Gastroesophageal sphincter (tissue), 4 donors: Measurements from ENCODE around the gene HES4. TPM values are rescaled to one million over a fixed set of nuclear protein-coding genes. Genes with fewer than 3 reads are reported as not detected.
A peak's percentile ranks its signal among the peaks of the same experiment; 100 is the strongest.
"Not testable (repeated sequence)": the region's sequence is repeated elsewhere in the genome, so short reads cannot be mapped to it uniquely, and the experiment has no call there.

Source experiments
- ATAC-seq: fragments of 150-250 bp; one replicate; pipeline ENCODE4 v1.9.1; 2016; ENCODE audit warnings: mild to moderate bottlenecking, moderate library complexity
- H3K27ac ChIP-seq, 4 donors: fragments of 200-600 bp; sonication (generic) in 3 of 4; 1 replicate in 3 of 4; 2 replicates in 1 of 4; pipeline ENCODE4 v1.5.1; 2016 to 2019
- H3K27me3 ChIP-seq: fragments of 200-600 bp; sonication (generic); one replicate; pipeline ENCODE4 v1.5.1; 2019
- H3K36me3 ChIP-seq, 2 donors: fragments of 200-600 bp; sonication (generic); one replicate each; pipeline ENCODE4 v1.5.1; 2019; ENCODE audit warnings: control low read depth in 1 of 2
- H3K4me1 ChIP-seq, 3 donors: fragments of 200-600 bp; sonication (generic); 1 replicate in 2 of 3; 2 replicates in 1 of 3; pipeline ENCODE4 v1.5.1; 2016 to 2019; ENCODE audit warnings: control low read depth in 2 of 3
- H3K4me3 ChIP-seq, 2 donors: fragments of 200-600 bp; sonication (generic); one replicate each; pipeline ENCODE4 v1.5.1; 2019; ENCODE audit warnings: mild to moderate bottlenecking in 1 of 2, moderate library complexity in 1 of 2
- H3K9me3 ChIP-seq, 3 donors: fragments of 200-600 bp; sonication (generic); one replicate each; pipeline ENCODE4 v1.5.1; 2017 to 2019; ENCODE audit warnings: control low read depth in 2 of 3
- CTCF ChIP-seq, 4 experiments: fragments of 200-600 bp in 2 of 4; fragments of 450-650 bp in 2 of 4; sonication (generic) in 1 of 4; IDR thresholded peaks; one replicate each; pipeline ENCODE4 v1.5.1; 2017 to 2019; ENCODE audit warnings: antibody characterized with exemption in 4 of 4, mild to moderate bottlenecking in 2 of 4, moderate library complexity in 2 of 4
- EP300 ChIP-seq: sonication (generic); formaldehyde crosslinking; IDR thresholded peaks from one replicate; pipeline ENCODE4 v1.6.1; 2017; ENCODE audit warnings: antibody characterized with exemption, mild to moderate bottlenecking
- POLR2A ChIP-seq, 2 donors: fragments of 450-650 bp; IDR thresholded peaks; one replicate each; pipeline ENCODE4 v1.6.1; 2017; ENCODE audit warnings: antibody characterized with exemption in 2 of 2, mild to moderate bottlenecking in 2 of 2, moderate library complexity in 1 of 2
- POLR2AphosphoS5 ChIP-seq: sonication (generic); formaldehyde crosslinking; IDR thresholded peaks from one replicate; pipeline ENCODE4 v1.6.1; 2017; ENCODE audit warnings: antibody characterized with exemption
- WGBS, 2 donors: methylation state at CpG; one replicate each; pipeline ENCODE4 v1.1.5; 2018; ENCODE audit warnings: low coverage in 1 of 2; 5-methylcytosine and 5-hydroxymethylcytosine counted together
- total RNA-seq, 4 donors: library from RNA; depleted of rRNA; stranded (reverse); fragments of >200 nt; gene quantifications; one replicate each; pipeline ENCODE4 v1.1.0, GENCODE V29; 2016

Gene HES4
- total RNA-seq, 4 donors from 2014 or later: 33.6 to 77.6 (median 48.4) TPM

GRCh38 chr1:1032424-1032823 lies 32.5 kb upstream of the HES4 start:
- H3K9me3 ChIP-seq: no peaks in the 10 kb centered on the region
- peak overlapping the region in 1 of 2 donors; percentile 58 for H3K4me3 ChIP-seq

GRCh38 chr1:1031659-1032235 lies 31.9 kb upstream of the HES4 start:
- no peak for TF ChIP-seq EP300
- TF ChIP-seq POLR2AphosphoS5: no peak
- no peak for TF ChIP-seq CTCF (IDR thresholded peaks at IDR 0.05)
- no peak for TF ChIP-seq POLR2A (IDR thresholded peaks at IDR 0.05)

More at GRCh38 chr1:1032424-1032823, 32.5 kb upstream of the HES4 start:
- ATAC-seq: peak; percentile 3
- H3K36me3 ChIP-seq: peaks cover 0 to 26% of the 10 kb centered on the region in 2 donors
- no peak overlapping the region for H3K27ac ChIP-seq
- TF ChIP-seq POLR2AphosphoS5 (no peak), EP300 (no peak), POLR2A (IDR thresholded peaks at IDR 0.05) (no peak), CTCF (IDR thresholded peaks at IDR 0.05) (no peak)
- WGBS, 2 donors: 40 to 76% methylated on average over 5 to 10 of the region's 16 CpGs
- H3K27me3 ChIP-seq: peaks cover 44% of the 10 kb centered on the region
- peaks cover 0 to 34% (median 17%) of the 10 kb centered on the region in 3 donors for H3K4me1 ChIP-seq

GRCh38 chr1:1030867-1031658 lies 31.2 kb upstream of the HES4 start:
- H3K4me1 ChIP-seq: peaks cover 0 to 43% (median 17%) of the 10 kb centered on the region in 3 donors
- ATAC-seq: not testable (repeated sequence)

More at GRCh38 chr1:1031659-1032235, 31.9 kb upstream of the HES4 start:
- H3K4me3 ChIP-seq: no peak overlapping the region
- ATAC-seq: no peak
- no peak overlapping the region for H3K27ac ChIP-seq
- peaks cover 44% of the 10 kb centered on the region for H3K27me3 ChIP-seq
- peaks cover 0 to 36% (median 17%) of the 10 kb centered on the region in 3 donors for H3K4me1 ChIP-seq
- H3K36me3 ChIP-seq: peaks cover 0 to 26% of the 10 kb centered on the region in 2 donors
- no CpG with 5 or more reads among the region's 11 CpGs for WGBS, 2 donors
- no peaks in the 10 kb centered on the region for H3K9me3 ChIP-seq

GRCh38 chr1:1027791-1028190 lies 27.9 kb upstream of the HES4 start:
- no peaks in the 10 kb centered on the region for H3K9me3 ChIP-seq
- whole genome bisulfite sequencing, 2 donors: 80% methylated on average over 1 of the region's 17 CpGs; no CpG with 5 or more reads in 1 of the 2 donors
- TF ChIP-seq CTCF (IDR thresholded peaks at IDR 0.05) (no peak), POLR2AphosphoS5 (no peak), POLR2A (IDR thresholded peaks at IDR 0.05) (no peak), EP300 (no peak)
- H3K27ac ChIP-seq: no peak overlapping the region
- peaks cover 16% of the 10 kb centered on the region for H3K27me3 ChIP-seq
- H3K4me3 ChIP-seq: no peak overlapping the region
- H3K36me3 ChIP-seq: peaks cover 0 to 11% of the 10 kb centered on the region in 2 donors
- H3K4me1 ChIP-seq: peaks cover 0 to 56% (median 10%) of the 10 kb centered on the region in 3 donors
- ATAC-seq: no peak

More at GRCh38 chr1:1030867-1031658, 31.2 kb upstream of the HES4 start:
- peaks cover 0 to 20% of the 10 kb centered on the region in 2 donors for H3K36me3 ChIP-seq
- WGBS, 2 donors: 89 to 93% methylated on average over 2 to 3 of the region's 7 CpGs
- not testable (repeated sequence) for H3K27ac ChIP-seq, H3K4me3 ChIP-seq, H3K9me3 ChIP-seq
- peaks cover 44% of the 10 kb centered on the region for H3K27me3 ChIP-seq

- no peak for ATAC-seq
- no peaks in the 10 kb centered on the region for H3K9me3 ChIP-seq
- peaks cover 0 to 49% (median 7%) of the 10 kb centered on the region in 3 donors for H3K4me1 ChIP-seq
- WGBS, 2 donors: no CpG with 5 or more reads among the region's 21 CpGs
- H3K36me3 ChIP-seq: peaks cover 0 to 16% of the 10 kb centered on the region in 2 donors
- no peak overlapping the region for H3K4me3 ChIP-seq
- TF ChIP-seq POLR2A (IDR thresholded peaks at IDR 0.05) (no peak), POLR2AphosphoS5 (no peak), CTCF (IDR thresholded peaks at IDR 0.05) (no peak), EP300 (no peak)
- H3K27ac ChIP-seq: no peak overlapping the region
- peaks cover 6% of the 10 kb centered on the region for H3K27me3 ChIP-seq
Measured at GRCh38 chr1:1026599-1027413, 26.9 kb upstream of the HES4 start.
